A549 treated with CORT108297 at 1 μM for 4 hours (cell line): ENCODE data around the gene GPR158. TPM values are rescaled to one million over a fixed set of nuclear protein-coding genes. Genes with fewer than 3 reads are reported as not detected.

Source experiments
- total RNA-seq: library from RNA; stranded (reverse); fragments of 200-300 nt; extraction: Qiagen RNA extraction; gene quantifications from 5 replicates; pipeline ENCODE4 v1.2.3, GENCODE V29; 2022

GPR158 gene, protein sequence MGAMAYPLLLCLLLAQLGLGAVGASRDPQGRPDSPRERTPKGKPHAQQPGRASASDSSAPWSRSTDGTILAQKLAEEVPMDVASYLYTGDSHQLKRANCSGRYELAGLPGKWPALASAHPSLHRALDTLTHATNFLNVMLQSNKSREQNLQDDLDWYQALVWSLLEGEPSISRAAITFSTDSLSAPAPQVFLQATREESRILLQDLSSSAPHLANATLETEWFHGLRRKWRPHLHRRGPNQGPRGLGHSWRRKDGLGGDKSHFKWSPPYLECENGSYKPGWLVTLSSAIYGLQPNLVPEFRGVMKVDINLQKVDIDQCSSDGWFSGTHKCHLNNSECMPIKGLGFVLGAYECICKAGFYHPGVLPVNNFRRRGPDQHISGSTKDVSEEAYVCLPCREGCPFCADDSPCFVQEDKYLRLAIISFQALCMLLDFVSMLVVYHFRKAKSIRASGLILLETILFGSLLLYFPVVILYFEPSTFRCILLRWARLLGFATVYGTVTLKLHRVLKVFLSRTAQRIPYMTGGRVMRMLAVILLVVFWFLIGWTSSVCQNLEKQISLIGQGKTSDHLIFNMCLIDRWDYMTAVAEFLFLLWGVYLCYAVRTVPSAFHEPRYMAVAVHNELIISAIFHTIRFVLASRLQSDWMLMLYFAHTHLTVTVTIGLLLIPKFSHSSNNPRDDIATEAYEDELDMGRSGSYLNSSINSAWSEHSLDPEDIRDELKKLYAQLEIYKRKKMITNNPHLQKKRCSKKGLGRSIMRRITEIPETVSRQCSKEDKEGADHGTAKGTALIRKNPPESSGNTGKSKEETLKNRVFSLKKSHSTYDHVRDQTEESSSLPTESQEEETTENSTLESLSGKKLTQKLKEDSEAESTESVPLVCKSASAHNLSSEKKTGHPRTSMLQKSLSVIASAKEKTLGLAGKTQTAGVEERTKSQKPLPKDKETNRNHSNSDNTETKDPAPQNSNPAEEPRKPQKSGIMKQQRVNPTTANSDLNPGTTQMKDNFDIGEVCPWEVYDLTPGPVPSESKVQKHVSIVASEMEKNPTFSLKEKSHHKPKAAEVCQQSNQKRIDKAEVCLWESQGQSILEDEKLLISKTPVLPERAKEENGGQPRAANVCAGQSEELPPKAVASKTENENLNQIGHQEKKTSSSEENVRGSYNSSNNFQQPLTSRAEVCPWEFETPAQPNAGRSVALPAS (N-terminal part only)
- total RNA-seq, result 0.03 to 0.05 TPM (median 0.04 TPM) in 4 of 5 replicates, not detected in the other

DNA sequence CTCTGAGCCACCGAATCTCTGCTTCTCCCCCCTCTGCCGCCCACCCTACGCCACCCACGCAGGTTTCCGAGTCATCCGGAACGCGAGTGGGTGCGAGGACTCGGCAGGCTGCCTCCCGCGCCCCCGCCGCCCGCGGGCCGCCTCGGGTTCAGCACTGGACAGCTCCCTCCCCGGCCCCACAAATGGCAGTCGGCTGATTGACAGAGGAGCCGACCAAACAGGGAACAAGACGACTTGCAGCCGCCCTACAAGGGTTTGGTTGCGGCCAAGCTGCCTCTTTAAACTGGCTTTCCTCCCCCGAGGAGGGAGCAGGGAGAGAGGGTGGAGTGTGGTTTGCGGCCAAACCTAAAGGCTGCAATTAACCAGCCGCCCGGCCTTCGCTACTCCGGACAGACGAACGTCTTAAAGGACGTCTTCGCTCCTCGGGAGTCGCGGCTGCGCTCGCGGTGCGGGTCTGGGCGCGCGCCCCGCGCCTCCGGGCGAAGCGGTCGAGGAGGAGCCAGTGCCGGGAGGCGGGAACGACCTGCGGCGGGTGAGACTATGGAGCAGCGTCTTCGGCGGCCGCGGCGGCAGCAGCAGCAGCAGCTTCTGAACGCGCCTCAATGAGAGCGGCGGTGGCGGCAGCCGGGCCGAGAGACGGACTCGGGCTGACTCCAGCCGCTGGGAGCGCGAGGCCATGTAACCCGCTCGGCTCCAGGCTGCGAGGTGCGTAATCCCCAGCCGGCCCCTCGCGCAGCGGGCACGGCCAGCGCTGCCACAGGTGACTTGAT is at the start of gene GPR158:
GPR158 (plus strand) TSS at position 541 of the 770 bp plus-strand sequence. CDS start 420 bp downstream, outside the sequence.

Other genes starting within 250 kb of the GPR158 start
- gene PRTFDC1, start 222.4 kb upstream of the GPR158 start, total RNA-seq, result 14.7 to 20.6 TPM (median 17.8 TPM) in 5 replicates
- gene ENKUR, start 158.8 kb upstream of the GPR158 start, total RNA-seq, result 0.25 to 0.61 TPM (median 0.31 TPM) in 5 replicates
- gene THNSL1, start 158.4 kb upstream of the GPR158 start, total RNA-seq, result 3.5 to 4.0 TPM (median 3.7 TPM) in 5 replicates